ENCODE results near the gene DDX49.
"Not testable (repeated sequence)": the region's sequence is repeated elsewhere in the genome, so short reads cannot be mapped to it uniquely, and the experiment has no call there.

The DDX49 gene

GRCh38 chr19:18946335-18946734, 26.8 kb downstream of the DDX49 start:
- DNase-seq = no peak

GRCh38 chr19:18946918-18947317, 27.4 kb downstream of the DDX49 start:
- DNase-seq = no peak

GRCh38 chr19:18948075-18948975, 28.8 kb downstream of the DDX49 start:
- no peak for DNase-seq

GRCh38 chr19:18948976-18949356, 29.5 kb downstream of the DDX49 start:
- no peak for DNase-seq

- DNase-seq = no peak
Measured at GRCh38 chr19:18949858-18950257, 30.3 kb downstream of the DDX49 start.

- no peak for DNase-seq
Measured at GRCh38 chr19:18951721-18952281, 32.3 kb downstream of the DDX49 start.

- DNase-seq = not testable (repeated sequence)
Measured at GRCh38 chr19:18952364-18953003, 33.0 kb downstream of the DDX49 start.

- DNase-seq = no peak
Measured at GRCh38 chr19:18954094-18954493, 34.6 kb downstream of the DDX49 start.

GRCh38 chr19:18955042-18955441, 35.5 kb downstream of the DDX49 start:
- no peak for DNase-seq

GRCh38 chr19:18960370-18960769, 40.9 kb downstream of the DDX49 start:
- DNase-seq = no peak

- no peak for DNase-seq
Measured at GRCh38 chr19:18961767-18962620, 42.5 kb downstream of the DDX49 start.

- no peak for DNase-seq
Measured at GRCh38 chr19:18964121-18964520, 44.6 kb downstream of the DDX49 start.

- DNase-seq = no peak
Measured at GRCh38 chr19:18966307-18966706, 46.8 kb downstream of the DDX49 start.

GRCh38 chr19:18967358-18968146, 48.0 kb downstream of the DDX49 start:
- no peak for DNase-seq

GRCh38 chr19:18969931-18970659, 50.6 kb downstream of the DDX49 start:
- DNase-seq = no peak

GRCh38 chr19:18972301-18972811, 52.8 kb downstream of the DDX49 start:
- DNase-seq = no peak

GRCh38 chr19:18972851-18973250, 53.3 kb downstream of the DDX49 start:
- no peak for DNase-seq

- DNase-seq = no peak
Measured at GRCh38 chr19:18975011-18975410, 55.5 kb downstream of the DDX49 start.

GRCh38 chr19:18975869-18976268, 56.4 kb downstream of the DDX49 start:
- no peak for DNase-seq
